Daoy (cell line): Measurements from ENCODE around the gene EDN1. TPM values are rescaled to one million over a fixed set of nuclear protein-coding genes. Genes with fewer than 3 reads are reported as not detected.

Source experiments
- DNase-seq: peaks from one replicate; pipeline ENCODE4 v3.0.0-alpha.2; 2015; ENCODE audit warnings: low read depth
- total RNA-seq: library from RNA; depleted of rRNA; stranded (reverse); fragments of >200 nt; shearing (Covaris generic); gene quantifications from 2 replicates; pipeline ENCODE4 v1.2.3, GENCODE V29; 2014

The EDN1 gene
- total RNA-seq, 1 experiment from 2014 or later = 36.6 TPM

DNA sequence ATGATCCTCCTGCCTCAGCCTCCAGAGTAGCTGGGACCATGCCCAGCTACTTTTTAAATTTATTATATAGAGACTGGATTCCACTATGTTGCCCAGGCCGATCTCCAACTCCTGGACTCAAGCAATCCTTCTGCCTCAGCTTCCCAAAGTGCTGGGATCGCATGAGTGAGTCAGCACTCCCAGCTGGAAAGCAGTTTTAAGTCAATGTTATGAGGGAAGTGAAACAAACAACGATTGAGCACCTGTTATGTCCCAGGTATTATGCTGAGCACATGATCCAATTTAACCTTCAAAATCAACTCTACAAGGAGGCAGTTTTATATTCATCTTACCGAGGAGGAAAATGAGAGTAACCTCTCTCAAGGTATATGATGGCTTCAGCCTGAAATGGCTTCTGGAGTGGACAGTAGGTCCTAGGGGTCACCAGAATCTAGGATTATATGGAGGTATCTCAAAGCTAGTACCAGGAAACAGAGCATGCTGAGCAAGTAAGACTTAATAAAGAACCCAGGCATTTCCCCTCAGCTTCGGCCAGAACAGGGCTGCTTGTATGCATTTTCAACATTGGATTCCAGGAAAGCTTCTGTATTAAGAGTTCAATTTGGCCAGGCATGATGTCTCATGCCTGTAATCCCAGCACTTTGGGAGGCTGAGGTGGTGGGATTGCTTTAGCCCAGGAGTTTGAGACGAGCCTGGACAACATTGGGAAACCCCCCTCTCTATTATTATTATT, 55.0 kb downstream of the EDN1 start:
- no peak for DNase-seq

DNA sequence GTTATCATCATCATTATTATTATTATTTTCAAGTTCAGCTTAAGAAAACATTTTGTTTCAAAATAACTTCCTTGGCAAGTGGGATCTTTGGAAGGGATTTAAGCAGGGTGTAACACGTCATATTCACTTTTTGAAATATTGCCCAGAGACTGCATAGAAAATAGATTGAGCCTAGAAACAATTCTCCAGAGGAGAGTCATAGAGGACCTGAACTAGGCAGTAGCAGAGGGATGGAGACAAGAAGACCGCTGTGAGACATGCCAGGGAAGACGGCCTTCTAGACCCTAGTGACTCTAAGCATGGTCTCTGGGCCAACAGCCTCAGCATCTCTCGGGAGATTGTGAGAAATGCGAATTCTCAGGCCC, 55.5 kb downstream of the EDN1 start:
- no peak for DNase-seq
